Testis (tissue), 3 donors: ENCODE data around the gene SEPHS2. TPM values are rescaled to one million over a fixed set of nuclear protein-coding genes. Genes with fewer than 3 reads are reported as not detected.
"Not testable (repeated sequence)": the region's sequence is repeated elsewhere in the genome, so short reads cannot be mapped to it uniquely, and the experiment has no call there.

ENCODE experiments used
- DNase-seq: peaks from one replicate; pipeline ENCODE4 v3.0.0-alpha.2; 2019
- H3K27ac ChIP-seq, 2 donors: fragments of 200-600 bp; sonication (generic); one replicate each; pipeline ENCODE4 v1.5.1; 2019
- H3K27me3 ChIP-seq: fragments of 200-600 bp; sonication (generic); one replicate; pipeline ENCODE4 v1.5.1; 2019
- H3K36me3 ChIP-seq: fragments of 200-600 bp; sonication (generic); one replicate; pipeline ENCODE4 v1.5.1; 2017; ENCODE audit warnings: low read depth; ENCODE audit errors: missing control alignments
- H3K4me1 ChIP-seq: fragments of 200-600 bp; sonication (generic); one replicate; pipeline ENCODE4 v1.5.1; 2019
- H3K4me3 ChIP-seq, 2 donors: fragments of 200-600 bp; sonication (generic); one replicate each; pipeline ENCODE4 v1.5.1; 2017 to 2019
- H3K9me3 ChIP-seq: fragments of 200-600 bp; sonication (generic); one replicate; pipeline ENCODE4 v1.5.1; 2017
- CTCF ChIP-seq, 3 experiments: fragments of 450-650 bp in 2 of 3; fragments of 200-600 bp in 1 of 3; sonication (generic) in 1 of 3; IDR thresholded peaks; one replicate each; pipeline ENCODE4 v1.5.1; 2016 to 2019; ENCODE audit warnings: antibody characterized with exemption in 3 of 3, mild to moderate bottlenecking in 2 of 3, moderate library complexity in 1 of 3
- POLR2A ChIP-seq: fragments of 450-650 bp; IDR thresholded peaks from one replicate; pipeline ENCODE4 v1.6.1; 2017; ENCODE audit warnings: antibody characterized with exemption, mild to moderate bottlenecking, moderate library complexity
- WGBS, 2 donors: methylation state at CpG; one replicate each; pipeline ENCODE4 v1.1.5; 2018; 5-methylcytosine and 5-hydroxymethylcytosine counted together
- intact Hi-C: fragments of 100-400 bp; cut with DNase I; formaldehyde crosslinking; loops from one replicate; pipeline ENCODE4 v1.15.1; 2023; ENCODE audit warnings: low total_unique reads
- polyA plus RNA-seq: library from polyadenylated mRNA; stranded (reverse); fragments of 350-450 nt; fragmentation: Illumina TruSeq; extraction: RNeasy Lipid Tissue Mini Kit (QIAGEN cat#74804); gene quantifications from one replicate; pipeline ENCODE4 v1.2.3, GENCODE V29; 2014; ENCODE audit warnings: low read depth, low replicate concordance; ENCODE audit not compliant: insufficient read depth
- total RNA-seq, 2 donors: library from RNA; depleted of rRNA; stranded (reverse); fragments of >200 nt; gene quantifications; one replicate each; pipeline ENCODE4 v1.2.3, GENCODE V29; 2016

Gene SEPHS2
- total and polyA plus RNA-seq, 3 donors from 2014 or later: 17.7 to 24.7 (median 19.8) TPM

DNA sequence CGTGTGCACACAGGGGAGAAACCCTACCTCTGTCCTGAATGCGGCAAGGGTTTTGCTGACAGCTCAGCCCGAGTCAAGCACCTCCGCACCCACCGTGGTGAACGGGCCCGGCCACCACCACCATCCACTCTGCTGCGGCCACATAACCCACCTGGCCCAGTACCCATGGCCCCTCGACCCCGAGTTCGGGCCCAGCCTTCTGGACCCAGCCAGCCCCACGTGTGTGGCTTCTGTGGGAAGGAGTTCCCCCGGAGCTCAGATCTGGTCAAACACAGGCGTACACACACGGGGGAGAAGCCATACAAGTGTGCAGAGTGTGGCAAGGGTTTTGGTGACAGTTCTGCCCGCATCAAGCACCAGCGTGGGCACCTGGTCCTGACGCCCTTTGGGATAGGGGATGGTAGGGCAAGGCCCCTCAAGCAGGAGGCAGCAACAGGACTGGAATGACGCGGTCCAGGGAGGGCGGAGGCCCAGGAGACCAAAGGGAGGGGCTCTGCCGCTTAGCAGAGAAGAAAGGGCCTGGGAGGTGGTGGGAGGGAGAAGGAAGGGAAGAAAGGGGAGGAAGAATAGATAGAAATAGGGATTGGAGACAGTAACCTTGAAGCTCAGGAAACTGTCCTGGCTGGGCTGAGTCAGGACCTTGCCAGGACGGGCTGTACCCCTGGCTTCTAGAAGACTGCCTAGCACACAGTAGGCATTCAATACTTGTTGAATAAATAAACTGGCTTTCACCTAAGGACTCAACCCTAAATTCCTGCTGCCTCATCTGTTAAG is 46.8 kb downstream of the SEPHS2 start:
- H3K4me3 ChIP-seq: no peak overlapping the region
- TF ChIP-seq POLR2A (no peak), CTCF (IDR thresholded peaks at IDR 0.05) (no peak)
- peaks cover 6% of the 10 kb centered on the region for H3K4me1 ChIP-seq
- no peaks in the 10 kb centered on the region for H3K9me3 ChIP-seq
- H3K27ac ChIP-seq: no peak overlapping the region
- no peaks in the 10 kb centered on the region for H3K27me3 ChIP-seq
- 58 to 71% methylated on average over 9 to 23 of the region's 23 CpGs for WGBS, 2 donors
- H3K36me3 ChIP-seq: no peaks in the 10 kb centered on the region
- intact Hi-C loops: no loop called here
- DNase-seq: no peak

GRCh38 chr16:30397776-30398660 is 47.7 kb downstream of the SEPHS2 start:
- no peaks in the 10 kb centered on the region for H3K9me3 ChIP-seq
- no peak overlapping the region for H3K27ac ChIP-seq
- no peak overlapping the region for H3K4me3 ChIP-seq
- TF ChIP-seq CTCF (IDR thresholded peaks at IDR 0.05): no peak
- no peak for TF ChIP-seq POLR2A
- H3K36me3 ChIP-seq: no peaks in the 10 kb centered on the region
- WGBS, 2 donors: 87 to 91% methylated on average over 24 to 36 of the region's 42 CpGs
- DNase-seq: no peak
- H3K4me1 ChIP-seq: peaks cover 6% of the 10 kb centered on the region
- no peaks in the 10 kb centered on the region for H3K27me3 ChIP-seq
- intact Hi-C loops: no loop called here

GRCh38 chr16:30397056-30397455 is 48.6 kb downstream of the SEPHS2 start:
- intact Hi-C loops: no loop called here
- no peaks in the 10 kb centered on the region for H3K36me3 ChIP-seq
- no peaks in the 10 kb centered on the region for H3K9me3 ChIP-seq
- 70 to 76% methylated on average over 4 of the region's 4 CpGs for WGBS, 2 donors
- no peak for DNase-seq
- no peaks in the 10 kb centered on the region for H3K27me3 ChIP-seq
- H3K4me3 ChIP-seq: no peak overlapping the region
- TF ChIP-seq POLR2A (no peak), CTCF (IDR thresholded peaks at IDR 0.05) (no peak)
- no peak overlapping the region for H3K27ac ChIP-seq
- H3K4me1 ChIP-seq: peaks cover 6% of the 10 kb centered on the region

DNA sequence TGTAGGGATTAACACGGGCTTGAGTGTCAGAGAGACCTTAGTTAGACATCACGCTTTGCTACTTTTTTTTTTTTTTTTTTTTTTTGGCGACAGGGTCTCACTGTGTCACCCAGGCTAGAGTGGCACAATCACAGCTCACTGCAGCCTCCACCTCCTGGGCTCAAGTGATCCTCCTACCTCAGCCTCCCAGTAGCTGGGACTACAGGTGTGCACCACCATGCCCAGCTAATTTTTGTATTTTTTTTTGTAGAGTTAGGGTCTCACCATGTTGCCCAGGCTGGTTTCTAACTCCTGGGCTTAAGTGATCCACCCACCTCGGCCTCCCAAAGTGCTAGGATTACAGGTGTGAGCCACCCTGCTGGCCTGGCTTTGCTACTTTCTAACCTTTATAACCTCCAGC is 49.0 kb downstream of the SEPHS2 start:
- intact Hi-C loops, H3K27ac ChIP-seq, H3K4me3 ChIP-seq, H3K4me1 ChIP-seq, H3K27me3 ChIP-seq, DNase-seq, H3K36me3 ChIP-seq, H3K9me3 ChIP-seq: not testable (repeated sequence)
- WGBS, 2 donors: 58 to 70% methylated on average over 4 of the region's 4 CpGs

- no peaks in the 10 kb centered on the region for H3K9me3 ChIP-seq
- intact Hi-C loops: no loop called here
- DNase-seq: no peak
- peak overlapping the region; percentile 63 to 85 for H3K4me3 ChIP-seq
- peak overlapping the region in 1 of 2 donors; percentile 85 for H3K27ac ChIP-seq
- H3K27me3 ChIP-seq: no peaks in the 10 kb centered on the region
- no peaks in the 10 kb centered on the region for H3K36me3 ChIP-seq
- H3K4me1 ChIP-seq: peaks cover 6% of the 10 kb centered on the region
- WGBS, 2 donors: 9 to 10% methylated on average over 13 of the region's 13 CpGs
- TF ChIP-seq CTCF (IDR thresholded peaks at IDR 0.05): no peak
- no peak for TF ChIP-seq POLR2A
Measured at GRCh38 chr16:30395992-30396585, 49.6 kb downstream of the SEPHS2 start.
